Measurements from ENCODE around the gene PACSIN2.

Gene PACSIN2

DNA sequence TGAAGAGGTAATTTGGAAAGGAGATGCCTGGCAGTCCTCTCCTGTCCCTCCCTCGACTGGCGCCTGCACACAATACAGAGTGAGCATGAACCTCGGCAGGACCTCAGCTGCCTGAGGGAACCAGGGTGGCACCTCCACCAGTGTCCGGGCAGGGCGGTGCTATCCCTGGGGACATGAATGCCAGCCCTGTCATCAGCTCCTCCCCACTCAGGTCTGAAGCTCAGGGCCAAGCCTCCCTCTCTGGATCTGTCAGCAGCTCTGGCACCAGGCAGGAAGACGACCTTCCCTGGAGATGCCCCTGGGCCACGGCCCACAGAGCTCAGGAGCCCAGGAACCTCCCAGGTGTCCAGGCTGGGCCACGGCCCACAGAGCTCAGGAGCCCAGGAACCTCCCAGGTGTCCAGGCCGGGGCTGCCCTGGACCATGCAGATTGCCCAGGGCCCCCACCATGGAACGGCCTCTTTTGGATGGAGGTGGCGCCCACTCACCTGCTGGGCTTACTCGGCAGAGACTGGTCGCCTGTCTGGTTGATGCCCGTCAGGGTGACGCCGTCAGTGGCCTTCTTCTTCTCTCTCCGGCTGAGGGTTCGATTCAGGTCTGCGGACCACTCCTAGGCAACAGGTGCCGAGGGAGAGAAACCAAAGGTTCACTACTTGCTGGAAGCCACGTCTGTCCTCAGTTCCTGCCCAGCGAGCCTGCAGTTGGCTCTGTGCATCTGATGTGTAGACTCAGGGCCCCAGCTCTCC is 136.2 kb downstream of the PACSIN2 start:
- no peak for DNase-seq

DNA sequence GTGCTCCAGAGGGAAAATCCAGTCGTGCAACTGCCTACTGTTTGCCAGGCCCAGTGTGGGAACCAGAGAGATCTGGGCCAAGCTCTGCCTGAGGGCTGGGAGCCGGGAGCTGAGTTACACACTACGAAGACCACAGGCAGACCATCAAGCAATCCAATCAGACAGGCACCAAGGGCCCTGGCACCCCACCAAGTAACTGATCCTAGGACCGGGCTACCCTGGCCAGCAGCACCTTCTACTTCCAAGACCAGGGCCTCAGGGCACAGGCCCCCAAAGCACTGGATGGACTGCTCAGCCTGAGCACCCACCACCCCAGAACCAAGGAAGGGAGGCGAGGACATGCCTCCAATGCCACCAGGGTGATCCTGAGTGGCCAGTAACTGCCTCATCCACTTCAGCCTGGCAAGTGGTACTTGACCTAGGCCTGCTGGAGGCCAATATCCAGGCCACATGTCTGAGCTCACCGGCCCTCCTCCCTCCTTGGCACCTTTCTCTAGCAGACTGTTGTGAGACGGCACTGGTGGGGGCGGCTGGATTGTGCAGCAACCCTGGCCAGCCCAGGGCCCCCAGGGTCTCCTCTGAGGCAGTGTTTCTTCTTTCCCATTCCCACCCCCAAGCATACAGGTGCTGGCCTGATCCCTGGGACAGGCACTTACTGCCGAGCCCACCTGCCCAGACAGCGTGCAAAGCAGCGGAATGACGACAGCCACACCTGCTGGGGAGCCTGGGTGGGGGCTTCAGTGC is 137.2 kb downstream of the PACSIN2 start:
- DNase-seq: no peak

DNA sequence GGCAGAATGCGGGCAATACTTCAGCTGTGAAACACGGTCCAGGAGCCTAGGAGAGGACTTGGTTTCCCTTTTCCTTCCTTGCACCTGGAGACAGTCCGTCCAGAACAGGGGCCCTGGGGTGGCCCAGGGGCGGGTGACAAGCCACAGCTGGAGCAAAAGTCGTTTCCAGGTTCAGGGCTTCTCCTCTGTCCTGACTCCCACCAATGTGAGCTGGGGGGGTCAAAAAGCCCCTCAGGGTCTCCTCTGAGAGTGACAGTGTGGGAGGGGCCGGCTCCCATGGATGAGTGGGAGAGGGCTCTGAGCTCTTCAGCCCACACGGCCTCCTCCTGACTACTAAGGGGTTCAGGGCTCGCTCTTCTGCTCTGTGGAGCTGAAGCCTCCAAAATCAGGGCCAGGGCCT is 137.8 kb downstream of the PACSIN2 start:
- DNase-seq: no peak

DNA sequence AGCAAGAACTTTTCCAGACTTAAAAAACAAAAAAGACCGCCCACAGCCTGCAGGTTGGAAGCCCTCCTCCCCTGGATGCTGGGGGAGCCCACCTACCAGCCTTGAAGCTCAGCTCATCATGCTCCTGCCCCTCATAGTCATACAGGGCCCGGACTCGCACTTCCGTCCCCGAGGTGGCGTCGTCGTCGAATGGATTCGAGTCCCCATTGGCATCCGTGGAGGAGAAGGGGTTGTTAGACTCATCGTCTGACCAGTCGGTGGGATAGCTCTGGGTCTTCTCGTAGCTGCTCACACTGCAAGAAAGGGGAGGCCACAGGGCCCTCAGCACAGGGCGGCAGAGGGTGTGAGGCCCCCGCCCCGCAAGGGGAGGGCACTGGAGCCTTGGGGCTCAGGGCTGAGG is 138.9 kb downstream of the PACSIN2 start:
- DNase-seq: no peak

DNA sequence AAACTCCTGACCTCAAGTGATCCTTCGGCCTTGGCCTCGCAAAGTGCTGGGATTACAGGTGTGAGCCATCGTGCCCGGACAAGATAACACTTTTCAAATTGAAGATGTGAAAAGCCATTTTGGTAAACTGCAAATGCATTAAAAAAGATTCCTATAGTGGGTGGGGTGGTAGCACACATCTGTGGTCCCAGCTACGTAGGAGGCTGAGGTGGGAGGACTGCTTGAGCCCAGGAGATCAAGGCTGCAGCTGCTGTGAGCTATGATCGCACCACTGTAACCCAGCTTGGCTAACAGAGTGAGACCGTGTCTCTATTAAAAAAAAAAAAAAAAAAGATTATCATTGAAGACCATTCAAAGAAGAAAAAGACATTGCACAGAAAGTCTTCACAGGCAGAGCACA is 140.9 kb downstream of the PACSIN2 start:
- no peak for DNase-seq

DNA sequence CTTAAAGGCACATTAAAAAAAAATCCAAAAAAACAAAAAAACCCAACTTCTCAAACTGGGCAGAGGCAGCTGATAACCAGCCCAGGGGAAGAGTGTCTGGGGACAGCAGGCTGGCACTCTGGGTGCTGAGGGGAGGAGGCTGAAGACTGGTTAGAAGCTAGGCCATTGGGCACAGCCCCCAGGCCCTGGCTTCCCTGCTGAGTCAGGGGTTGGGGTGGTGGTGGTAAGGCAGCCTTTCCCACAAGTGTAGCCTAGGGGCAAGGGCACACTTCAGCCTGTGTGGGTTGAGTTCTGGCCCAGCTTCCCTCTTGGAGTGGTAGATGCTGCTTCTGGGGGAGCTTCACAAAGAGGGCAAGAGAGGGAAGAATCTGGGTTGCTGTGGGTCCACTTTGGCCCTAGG is 141.6 kb downstream of the PACSIN2 start:
- no peak for DNase-seq

DNA sequence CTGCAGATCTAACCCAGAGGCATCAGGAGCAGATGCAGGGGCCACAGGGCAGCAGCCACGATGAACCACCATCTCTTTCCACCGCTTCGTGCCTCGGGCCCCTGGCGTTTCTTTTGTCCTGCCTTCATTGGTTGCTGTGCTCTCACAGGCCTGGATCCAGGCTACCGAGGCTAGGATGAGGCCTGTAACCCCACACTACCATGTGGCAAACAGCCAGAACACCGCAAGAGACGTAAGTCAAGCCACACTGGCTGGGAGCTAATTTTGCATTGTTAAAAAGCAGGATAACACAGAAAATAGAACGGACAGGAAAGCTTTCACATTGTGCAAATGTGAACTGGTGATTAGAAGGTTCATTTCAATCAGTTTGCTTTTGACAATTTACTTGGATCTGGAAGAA is 142.1 kb downstream of the PACSIN2 start:
- no peak for DNase-seq

DNA sequence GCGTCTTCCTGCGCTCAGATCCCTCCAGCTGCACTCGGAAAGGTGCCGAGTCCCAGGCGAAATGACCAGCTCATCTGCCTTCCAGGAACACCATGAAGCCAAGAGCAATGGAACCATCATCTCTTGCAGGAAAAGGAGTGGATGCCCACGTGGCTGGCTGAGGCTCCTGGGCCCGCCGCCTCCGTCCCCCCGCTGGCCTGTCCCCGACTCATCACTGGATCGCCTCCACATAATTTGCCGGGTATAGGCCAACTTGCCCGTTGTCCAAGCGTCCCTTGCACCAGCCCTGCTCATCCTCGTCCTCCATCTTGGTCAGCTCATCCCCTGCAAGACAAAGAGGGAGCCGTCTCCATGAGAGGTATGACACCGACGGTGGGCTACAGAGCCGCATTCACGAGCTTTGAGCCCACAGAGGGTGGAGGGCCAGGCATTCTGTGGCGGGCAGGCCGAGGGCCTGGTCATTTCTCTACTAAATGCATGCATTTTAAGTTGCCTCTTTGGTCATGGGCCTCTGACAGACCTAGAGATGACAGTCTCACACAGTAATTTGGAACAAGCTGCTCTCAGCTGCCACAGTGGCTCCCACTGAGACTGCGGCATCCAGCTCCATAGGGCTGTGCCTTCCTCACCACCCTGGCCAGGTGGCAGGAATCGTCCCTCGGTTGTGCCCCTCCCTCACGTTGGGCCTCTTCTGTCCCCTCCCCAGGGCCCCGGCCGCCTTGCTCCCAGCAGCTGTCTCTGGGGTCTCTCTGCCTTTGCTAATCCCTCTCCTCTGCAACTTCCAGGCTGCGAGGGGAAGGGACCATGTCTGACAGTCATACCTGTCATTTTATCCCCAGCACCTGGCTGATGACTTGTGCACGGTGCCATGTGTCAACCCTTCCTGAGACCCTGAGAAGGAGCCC is 143.6 kb downstream of the PACSIN2 start:
- DNase-seq: no peak

DNA sequence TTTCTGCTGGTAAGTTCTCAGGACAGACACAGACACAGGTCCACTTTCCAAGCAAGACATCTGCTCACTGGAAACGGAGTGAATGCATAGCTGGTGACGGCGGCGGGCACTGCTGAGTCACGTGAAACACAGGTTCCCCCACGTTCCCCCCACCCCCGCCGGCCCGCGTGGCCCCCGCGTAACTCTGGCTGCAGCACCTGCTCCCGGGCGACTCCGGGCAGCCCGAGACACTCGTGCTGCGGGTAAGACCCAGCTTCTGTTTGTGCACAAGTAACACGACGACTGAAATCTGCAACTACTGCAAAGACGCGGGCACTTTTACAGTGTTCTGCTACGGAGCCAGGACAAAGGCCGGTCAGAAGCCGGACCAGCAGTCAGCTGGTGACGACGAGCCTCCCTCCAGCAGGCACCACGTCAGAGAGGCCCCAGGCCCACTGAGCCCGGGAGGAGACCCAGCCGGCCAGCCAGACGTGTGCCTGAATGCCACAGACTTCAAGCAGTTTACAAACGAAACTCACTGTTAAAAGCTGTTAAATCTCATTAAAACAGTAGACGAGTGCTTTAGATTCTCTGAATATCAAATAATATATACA is 145.0 kb downstream of the PACSIN2 start:
- DNase-seq: no peak

DNA sequence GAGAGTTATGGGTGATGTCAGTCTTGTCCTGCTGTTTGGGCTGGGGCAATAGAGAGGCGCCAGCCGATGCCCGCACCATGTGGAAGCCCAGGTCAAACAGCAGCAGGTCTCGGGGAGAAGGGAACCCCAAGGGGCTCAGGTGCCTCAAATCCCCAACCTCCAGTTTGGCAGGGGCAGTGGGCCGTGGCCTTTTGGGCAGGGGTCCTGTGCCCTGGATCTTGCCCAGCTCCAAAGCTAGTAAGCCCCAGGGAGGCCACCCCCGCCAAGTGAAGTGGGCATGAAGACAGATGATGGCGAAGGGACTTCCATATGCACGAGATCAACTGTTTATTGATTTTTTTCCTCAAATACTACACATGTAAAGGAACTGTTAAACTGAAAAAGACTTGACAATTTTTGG is 145.5 kb downstream of the PACSIN2 start:
- no peak for DNase-seq

DNA sequence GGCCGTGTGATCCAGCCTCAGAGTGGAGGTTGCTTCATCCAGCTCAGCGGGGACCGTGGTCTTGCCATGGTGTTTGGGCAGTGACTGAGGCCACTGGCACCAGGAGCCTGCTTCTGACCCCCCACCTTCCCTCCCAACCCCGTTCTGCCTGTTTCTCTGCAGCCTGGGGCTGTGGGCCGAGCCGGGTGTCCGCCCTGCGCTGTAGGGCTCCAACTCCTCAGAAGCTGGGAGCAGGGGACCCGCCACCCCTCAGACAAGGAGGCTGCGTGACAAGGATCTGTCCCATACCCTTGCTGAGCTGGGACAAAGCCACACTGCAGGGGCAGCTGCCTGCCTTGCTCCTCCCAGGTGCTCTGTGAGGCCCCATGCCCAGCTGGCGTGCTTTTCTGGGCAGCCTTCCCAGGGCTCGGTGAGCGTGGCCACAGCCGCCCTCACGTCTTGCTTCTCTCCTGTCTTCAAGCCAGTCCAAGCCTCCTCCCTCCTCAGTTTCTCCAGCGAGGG is 146.1 kb downstream of the PACSIN2 start:
- DNase-seq: no peak

DNA sequence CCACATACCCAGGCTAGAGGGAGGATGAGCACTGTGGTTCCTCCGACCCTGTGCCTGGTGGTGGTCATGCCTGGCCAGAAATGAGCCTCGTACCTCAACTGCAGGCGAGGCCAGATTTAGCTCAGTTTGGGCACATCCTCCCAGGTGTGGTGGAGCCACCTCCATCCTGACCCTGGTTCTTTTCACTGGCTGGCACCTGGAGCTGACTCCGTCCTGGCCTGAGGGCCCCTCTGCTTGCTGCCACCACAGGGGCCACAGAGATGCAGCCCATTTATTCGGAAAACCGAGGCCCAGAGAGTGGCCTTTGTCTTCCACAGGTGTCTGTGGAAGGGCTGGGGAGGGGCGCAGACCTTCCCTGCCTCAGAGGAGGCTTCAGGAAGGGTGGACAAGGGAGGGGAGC is 148.8 kb downstream of the PACSIN2 start:
- no peak for DNase-seq

DNA sequence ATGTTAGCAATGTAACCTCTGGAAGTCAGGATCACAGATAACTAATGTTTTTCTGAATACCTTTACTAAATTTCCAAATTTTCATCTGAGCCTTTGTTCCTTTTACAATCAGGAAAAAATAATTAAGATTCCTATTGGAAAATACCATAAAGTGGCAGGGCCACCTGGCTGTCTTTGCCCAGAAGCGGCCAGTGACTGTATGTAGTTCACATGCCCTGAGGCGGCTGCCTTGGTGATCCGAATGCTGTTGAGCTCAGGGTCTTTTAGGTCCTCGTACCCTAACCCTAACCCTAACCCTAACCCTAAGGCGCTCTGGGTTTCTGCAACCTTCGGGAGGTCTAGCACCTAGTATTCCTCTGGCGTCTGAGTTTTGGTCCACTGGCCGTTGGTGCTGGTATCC is 149.4 kb downstream of the PACSIN2 start:
- no peak for DNase-seq

DNA sequence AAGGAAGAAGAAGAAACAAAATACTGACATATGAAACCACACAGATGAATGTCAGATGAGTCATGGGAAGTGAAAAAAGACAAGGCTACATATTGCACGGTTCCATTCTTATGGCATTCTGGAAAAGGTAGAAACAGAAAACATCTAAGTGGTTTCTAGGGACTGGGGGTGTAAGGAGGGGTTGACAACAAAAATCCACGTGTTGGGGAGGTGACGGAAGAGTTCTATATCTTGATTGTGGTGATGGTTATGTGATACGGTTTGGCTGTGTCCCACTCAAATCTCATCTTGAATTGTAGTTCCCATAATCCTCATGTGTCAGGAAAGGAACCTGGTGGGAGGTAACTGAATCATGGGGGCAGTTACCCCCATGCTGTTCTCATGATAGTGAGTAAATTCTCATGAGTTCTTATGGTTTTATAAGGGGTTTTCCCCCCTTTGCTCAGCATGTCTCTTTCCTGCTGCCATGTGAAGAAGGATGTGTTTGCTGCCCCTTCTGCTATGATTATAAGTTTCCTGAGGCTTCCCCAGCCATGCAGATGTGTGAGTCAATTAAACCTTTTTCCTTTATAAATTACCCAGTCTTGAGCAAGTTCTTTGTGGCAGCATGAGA is 151.5 kb downstream of the PACSIN2 start:
- DNase-seq: no peak

DNA sequence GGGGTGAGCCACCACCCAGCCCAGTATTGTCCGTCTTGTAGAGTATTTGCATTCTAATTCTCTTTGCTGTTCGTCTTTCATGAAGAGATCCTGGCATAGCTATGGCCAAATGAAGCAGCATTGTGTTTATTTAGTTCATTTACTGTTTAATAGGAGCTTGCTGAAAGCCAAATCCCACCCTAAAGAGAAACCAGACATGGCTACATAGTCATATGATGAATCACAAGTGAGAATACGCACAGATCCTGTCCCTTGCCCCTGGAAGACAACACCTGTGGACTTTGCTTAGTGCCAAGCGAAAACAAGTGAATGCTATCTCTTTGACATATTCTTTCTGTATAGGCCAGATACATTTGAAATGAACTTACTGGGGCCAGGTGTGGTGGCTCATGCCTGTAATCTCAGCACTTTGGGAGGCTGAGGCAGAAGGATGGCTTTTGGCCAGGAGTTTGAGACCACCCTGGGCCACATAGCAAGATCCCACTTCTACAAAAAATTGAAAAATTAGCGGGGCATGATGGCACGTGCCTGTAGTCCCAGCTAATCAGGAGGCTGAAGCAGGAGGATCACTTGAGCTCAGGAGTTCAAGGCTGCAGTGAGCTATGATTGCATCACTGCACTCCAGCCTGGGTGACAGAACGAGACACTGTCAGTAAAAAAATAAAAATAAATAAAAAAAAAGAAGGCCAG is 152.8 kb downstream of the PACSIN2 start:
- no peak for DNase-seq

DNA sequence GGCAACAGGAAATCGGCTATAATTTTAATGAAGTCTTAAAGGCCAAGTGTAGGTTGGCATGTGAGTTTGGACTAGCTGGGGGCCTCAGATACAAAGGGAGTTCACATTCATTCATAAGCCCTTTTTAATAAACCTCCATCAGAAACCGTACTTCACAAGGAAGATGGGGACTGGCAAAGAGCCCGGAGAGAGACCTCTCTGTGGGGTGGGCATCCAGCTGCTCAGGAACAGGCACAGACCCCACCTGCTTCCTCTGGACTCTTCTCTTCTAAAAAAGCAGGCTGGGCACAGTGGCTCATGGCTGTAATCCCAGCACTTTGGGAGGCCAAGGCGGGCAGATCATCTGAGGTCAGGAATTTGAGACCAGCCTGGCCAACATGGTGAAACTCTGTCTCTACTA is 154.0 kb downstream of the PACSIN2 start:
- no peak for DNase-seq

DNA sequence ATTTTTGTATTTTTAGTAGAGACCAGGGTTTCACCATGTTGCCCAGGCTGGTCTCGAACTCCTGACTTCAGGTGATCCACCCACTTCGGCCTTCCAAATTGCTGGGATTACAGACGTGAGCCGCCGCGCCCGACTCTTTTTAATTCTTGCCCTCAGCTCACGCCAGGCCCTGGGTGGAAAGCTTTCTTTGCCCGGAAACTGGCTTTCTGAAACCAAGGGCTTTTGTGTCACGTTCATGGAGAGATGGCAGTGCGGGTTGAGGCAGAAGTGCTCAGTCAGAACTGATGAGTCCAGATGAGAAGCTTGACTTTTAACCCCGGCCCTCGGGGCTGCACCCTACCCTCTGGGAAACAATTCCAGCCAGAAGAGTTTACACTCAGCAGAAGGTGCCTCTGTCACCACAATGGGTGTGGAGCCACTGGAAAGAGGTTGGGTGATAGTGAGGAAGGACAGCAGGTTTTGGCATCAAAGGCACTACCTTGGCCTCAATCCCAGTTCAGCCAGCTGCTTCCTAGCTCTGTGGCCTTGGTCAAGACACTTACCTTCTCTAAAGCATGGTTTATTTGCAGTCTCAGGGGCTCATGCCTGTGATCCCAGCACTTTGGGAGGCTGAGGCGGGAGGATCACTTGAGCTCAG is 157.0 kb downstream of the PACSIN2 start:
- no peak for DNase-seq

DNA sequence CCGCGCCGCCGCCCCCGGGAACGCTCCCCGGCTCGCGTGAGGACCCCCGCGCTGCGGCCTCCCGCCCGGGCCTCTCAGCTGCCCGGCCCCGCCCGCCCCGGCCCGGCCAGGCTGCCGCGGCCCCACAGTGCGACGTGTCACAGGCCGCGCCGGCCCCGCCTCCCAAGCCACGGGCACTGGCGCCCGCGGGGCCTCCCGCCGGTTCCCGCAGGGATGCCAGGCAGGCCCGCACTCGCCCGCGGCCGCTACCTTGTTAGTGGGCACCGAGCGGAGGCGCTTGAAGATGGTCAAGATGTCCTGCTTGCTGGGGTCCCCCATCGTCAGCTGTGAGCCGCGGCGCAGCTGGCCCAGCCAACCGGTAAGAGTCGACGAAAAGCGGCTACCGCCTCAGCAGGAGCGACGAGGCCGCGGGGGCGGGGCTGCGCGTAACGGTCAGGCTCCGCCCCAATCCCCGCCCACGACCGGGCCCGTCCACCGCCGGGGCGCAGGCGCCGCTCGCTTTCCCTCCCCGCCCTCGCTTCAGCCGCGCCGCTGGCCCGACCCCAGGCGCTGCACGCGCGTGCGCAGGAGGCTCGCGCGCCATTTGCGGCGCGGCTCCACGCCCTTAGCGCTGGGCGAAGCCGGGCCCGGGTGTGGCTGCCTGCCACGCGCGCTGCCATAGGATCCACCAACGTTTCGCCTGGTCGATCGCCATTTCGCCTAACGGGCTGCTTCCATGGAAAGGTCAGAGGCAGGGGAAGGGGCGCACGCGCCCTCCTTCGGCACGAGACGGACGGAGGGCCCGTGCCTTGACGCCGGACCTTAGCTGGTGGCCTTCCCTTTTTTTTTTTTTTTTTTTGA is 157.9 kb downstream of the PACSIN2 start, which contains the start of gene ARFGAP3:
TSS of gene ARFGAP3 (minus strand) at position 409 of the 840 bp plus-strand sequence. CDS start at position 318, 91 bp downstream.
- peak; percentile 93 for DNase-seq

DNA sequence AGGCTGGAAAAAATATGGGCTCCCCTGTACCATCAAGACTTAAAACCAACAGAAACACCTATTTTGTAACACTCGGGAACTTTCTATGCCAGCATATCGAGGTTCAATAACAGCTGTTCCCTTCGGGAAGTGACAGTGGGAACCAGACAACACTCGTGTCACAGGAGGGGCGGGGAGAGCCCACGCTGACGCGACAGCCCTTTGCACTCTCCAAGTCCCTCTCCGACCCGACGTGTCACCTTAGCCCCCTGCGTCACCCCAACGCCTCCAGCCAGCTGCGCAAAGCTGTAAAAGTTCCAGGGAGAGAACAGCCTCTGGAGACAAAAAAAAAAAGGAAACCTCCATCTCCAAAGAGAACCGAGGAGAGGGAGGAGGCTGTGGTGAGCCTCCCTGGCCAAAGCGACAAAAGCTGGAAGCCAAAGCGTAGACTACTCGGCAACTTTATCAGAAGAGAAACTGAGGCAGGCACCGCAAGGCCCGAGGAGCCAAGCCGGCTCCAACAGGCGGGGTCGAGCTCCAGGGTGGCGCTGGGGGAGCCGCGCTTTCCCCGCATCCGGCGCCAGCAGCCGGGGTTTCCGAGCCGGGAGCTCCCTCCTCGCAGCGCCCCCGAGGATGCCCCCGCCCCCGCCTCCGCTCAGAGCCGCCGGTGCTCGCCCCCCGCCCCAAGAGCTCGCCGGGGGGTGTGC is 158.6 kb downstream of the PACSIN2 start:
- no peak for DNase-seq

DNA sequence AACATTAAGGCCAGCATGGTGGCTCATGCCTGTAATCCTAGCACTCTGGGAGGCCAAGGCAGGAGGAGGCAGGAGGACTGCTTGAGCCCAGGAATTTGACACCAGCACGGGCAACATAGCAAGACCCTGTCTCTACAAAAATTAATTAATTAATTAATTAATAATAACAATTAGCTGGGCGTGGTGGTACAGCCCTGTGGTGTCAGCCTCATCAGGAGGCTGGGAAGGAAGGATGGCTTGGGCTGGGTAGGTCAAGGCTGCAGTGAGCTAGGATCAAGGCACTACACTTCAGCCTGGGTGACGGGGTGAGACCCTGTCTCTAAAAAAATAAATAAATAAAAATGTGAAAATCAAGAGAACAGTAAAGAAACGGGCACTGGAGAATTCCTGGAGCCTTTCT is 159.2 kb downstream of the PACSIN2 start:
- no peak for DNase-seq
